Measurements from ENCODE around the gene CD160.

DNA sequence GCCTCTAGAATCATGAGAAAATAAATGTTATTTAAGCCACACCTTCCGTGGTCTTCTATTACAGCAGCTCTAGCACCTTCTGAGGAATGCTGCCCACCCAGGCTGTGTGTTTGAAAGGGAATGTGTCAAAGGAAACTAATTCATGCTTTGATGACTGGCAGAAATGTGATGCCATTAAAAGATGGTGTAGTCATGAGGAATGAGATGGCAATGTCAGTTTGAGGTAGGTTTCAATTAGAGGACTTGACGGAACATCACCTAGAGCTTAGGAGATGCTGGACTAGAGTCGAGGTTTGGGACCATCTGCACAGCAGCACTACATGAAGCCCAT is 22.7 kb upstream of the CD160 start:
- TF ChIP-seq, protein P1, sequence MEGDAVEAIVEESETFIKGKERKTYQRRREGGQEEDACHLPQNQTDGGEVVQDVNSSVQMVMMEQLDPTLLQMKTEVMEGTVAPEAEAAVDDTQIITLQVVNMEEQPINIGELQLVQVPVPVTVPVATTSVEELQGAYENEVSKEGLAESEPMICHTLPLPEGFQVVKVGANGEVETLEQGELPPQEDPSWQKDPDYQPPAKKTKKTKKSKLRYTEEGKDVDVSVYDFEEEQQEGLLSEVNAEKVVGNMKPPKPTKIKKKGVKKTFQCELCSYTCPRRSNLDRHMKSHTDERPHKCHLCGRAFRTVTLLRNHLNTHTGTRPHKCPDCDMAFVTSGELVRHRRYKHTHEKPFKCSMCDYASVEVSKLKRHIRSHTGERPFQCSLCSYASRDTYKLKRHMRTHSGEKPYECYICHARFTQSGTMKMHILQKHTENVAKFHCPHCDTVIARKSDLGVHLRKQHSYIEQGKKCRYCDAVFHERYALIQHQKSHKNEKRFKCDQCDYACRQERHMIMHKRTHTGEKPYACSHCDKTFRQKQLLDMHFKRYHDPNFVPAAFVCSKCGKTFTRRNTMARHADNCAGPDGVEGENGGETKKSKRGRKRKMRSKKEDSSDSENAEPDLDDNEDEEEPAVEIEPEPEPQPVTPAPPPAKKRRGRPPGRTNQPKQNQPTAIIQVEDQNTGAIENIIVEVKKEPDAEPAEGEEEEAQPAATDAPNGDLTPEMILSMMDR (IDR thresholded peaks at IDR 0.05; ENCODE audit: low read depth, low read length): no peak
- TF ChIP-seq POLR2A (IDR thresholded peaks at IDR 0.05; ENCODE audit: extremely low read depth, insufficient read length): no peak
- TF ChIP-seq MYC (IDR thresholded peaks at IDR 0.05; ENCODE audit: low read depth, low read length): no peak
- no peak for TF ChIP-seq MAX (IDR thresholded peaks at IDR 0.05; ENCODE audit: low read depth, low read length)
